GM21619 (cell line): ENCODE results near the gene MYO5B.

ENCODE experiments used
- ATAC-seq: cut with Tn5 transposase; IDR thresholded peaks from one replicate; pipeline ENCODE4 v1.9.1; 2021; ENCODE audit not compliant: unreplicated experiment

Gene MYO5B

DNA sequence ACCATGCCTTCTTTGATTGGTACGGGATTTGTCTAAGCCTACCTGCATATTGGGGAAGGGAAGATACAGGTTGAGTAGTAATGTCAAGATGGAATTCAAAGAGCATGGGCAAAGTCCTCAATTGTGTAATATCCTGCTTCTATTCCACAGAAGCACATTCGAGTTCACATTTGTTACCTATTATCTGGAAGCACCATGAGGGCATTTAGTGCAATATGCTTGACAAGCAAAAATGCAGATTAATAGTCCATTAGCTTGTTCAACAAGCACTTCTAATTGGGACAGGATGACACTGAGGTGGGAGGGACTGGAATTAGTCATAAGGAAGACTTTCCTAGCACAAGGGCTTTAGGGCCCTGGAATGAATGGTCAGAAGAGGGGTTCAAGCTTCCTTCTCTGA lies 40.5 kb downstream of the MYO5B start:
- no peak for ATAC-seq

DNA sequence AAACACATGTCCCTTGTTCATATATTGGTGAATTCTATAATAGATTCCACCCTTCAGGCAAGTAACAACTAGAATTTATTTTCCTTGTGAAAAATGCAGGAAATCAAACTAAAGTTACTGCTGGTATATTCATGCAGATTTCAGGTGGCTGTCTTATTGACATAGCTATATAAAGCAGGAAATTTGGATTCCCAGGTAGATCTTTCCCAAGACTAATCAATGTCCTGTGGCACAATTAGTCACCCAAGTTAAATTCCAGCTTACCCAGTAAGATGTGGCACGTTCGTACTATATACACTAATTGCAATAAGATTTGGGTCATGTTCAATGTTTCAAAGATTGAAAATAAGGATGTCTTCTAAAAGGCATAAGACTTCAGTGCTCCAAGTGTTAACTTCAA lies 42.0 kb downstream of the MYO5B start:
- ATAC-seq: no peak

DNA sequence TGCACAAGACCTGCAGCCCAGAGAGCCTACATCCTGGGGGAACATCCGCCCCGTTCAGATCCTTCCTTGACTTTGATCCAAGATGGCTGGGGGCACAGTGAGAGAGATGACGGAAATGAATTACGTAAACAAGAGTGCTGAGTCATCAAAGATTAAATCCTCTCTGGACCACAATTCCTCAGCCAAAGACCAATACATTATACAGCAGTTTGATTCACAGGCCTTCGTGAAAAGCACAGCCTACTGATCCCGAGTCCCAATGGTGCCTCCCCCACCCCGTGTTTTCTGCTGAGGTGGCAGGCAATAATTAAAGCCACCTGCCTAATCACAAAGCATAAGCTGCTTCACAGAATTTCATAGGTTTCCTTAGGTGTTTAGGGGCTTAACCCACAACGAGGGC lies 43.0 kb downstream of the MYO5B start:
- no peak for ATAC-seq

- no peak for ATAC-seq
These were observed 50.4 kb downstream of the MYO5B start for GRCh38 chr18:50144540-50144939.

DNA sequence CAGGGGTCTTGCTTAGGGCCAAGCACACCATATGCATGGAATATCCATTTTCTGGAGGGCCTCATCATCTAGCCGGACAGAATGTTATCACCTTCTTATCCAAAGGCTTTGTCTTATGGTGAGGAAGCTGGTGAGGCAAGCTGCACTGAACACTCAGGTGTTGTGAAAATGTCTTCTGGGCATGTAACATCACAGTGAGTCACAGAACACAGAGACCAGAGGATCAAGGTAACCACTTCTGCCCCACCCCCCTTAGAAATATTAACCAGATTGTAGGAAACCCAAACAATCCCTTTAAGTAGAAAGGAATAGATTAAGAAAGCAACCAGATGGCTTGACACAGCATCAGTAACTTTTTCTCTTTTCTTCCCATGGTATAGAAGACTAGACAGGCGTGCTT lies 51.1 kb downstream of the MYO5B start:
- ATAC-seq: no peak

DNA sequence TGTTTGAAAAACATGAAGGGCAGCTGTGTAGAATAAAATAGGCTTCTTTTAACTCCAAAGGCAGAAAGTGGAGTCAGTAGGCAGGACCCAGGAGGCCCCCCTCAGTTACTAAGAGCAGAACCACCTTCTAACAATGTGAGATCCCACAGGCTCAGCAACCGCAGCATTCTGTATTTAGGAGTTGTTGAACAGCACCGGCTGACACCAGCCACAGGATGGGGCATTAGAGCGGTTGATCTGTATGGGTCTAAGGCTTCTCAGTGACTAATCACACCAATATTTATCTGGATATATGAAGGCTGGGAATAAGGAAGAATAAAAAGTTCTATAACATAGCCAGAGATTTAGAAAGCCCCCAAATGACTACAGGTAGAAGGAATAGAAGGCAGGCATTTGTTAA lies 51.7 kb downstream of the MYO5B start:
- no peak for ATAC-seq

DNA sequence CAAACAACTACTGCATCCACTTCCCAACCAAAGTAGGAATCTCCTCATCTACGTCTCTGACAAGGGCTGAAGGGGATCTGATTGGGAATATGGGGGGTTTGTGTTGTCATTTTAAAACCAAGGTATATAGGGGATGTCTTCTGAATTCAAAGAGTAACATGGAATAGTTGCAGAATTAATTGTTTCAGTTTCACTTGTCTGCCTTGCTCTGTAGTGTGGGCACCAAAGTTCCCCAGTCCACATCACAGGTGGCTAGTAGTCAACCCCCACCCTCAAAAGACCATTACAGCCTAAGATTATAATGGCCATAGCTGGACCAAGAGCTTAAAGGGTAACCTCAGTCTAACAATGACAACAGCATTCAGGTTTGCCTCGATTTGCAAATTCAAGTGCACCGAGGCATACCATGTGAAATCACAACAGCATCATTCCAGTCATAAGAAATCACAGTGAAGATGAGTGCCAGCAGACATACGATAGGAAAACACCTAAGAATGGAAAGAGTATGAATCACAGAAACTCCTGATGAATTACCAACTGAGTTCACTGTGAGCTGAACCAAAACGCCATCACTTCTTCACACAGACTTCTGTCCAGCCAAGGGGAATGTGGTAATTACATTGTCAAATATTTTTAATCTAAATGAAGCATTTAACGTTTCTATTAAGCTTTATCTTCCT lies 52.4 kb downstream of the MYO5B start:
- no peak for ATAC-seq

DNA sequence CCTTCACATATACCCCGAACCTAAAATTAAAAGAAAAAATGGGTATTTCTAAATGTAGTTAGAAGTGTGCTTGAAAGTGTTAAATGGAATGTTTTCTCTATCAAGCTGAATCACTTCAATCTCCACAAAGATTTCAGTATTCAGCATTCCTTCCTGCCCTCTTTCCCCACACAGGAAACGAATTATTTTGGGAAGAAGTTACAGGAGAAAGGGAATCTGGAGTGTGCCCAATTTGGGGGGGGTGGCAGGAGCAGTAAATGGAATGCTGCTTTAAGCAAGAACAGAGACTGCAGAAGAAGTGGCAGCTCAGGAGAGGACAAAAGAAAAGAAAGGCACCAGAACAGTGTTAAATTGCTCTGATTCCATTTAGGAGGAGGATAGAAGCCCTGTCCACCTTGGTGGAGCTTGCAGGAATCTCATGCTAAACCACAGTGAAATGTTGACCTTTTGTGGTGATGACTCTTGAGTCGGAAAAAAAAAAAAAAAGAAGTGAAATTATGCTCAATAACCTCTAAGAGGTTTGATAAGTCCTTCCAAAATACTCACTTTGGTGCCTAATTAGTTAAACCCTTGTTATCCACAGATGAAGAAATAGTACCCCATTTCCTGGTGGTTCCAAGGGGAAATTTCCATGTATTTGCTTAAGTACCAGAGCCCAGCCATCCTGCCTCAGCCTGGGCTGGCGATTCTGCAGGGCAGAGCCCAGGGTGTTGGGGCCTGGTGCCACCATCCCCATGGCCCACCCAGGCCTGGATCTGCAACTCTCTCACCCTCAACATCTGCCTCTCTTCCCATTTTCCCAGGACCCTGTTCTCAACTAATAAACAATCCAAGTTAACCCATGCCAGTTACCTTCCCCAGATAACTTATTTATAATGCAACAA lies 56.5 kb downstream of the MYO5B start:
- no peak for ATAC-seq

DNA sequence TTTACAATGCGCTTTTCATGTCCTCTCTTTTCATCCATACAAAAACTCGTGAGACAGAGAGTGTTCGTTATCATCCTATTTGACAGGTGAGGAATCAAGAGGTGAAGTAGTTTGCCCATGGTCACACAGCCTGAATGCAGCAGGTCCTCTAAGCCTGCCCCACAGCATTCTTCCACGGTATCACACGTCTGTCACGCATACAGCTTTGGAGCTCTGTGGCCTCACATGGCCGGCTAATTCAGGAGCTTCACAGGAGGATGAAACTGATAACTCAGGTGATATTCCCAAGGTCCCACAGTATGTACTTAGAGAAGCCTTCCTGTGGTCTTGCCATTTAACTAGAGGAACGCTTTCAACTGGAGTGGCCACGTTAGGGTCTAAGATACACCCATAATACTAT lies 59.0 kb downstream of the MYO5B start:
- ATAC-seq: no peak

DNA sequence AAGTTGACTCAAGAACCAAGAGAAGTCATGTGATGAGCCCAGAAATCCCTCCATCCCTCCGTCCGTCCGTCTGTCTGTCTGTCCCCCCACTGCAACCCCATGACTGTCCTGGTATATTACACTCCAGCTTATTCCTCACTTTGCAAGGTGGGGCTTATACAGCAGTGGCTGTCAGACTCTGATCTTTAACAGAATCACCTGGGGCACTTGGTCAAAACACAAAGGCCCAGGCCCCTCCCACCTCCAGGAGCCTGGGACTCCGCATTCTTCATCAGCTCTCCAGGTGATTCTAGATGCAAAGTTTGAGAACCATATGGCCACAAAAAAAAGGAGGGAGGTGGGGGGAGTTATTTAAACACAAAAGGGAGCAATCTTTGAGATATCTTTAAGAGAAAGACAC lies 61.4 kb downstream of the MYO5B start:
- ATAC-seq: no peak

- no peak for ATAC-seq
These were observed 63.4 kb downstream of the MYO5B start for GRCh38 chr18:50131591-50131990.

DNA sequence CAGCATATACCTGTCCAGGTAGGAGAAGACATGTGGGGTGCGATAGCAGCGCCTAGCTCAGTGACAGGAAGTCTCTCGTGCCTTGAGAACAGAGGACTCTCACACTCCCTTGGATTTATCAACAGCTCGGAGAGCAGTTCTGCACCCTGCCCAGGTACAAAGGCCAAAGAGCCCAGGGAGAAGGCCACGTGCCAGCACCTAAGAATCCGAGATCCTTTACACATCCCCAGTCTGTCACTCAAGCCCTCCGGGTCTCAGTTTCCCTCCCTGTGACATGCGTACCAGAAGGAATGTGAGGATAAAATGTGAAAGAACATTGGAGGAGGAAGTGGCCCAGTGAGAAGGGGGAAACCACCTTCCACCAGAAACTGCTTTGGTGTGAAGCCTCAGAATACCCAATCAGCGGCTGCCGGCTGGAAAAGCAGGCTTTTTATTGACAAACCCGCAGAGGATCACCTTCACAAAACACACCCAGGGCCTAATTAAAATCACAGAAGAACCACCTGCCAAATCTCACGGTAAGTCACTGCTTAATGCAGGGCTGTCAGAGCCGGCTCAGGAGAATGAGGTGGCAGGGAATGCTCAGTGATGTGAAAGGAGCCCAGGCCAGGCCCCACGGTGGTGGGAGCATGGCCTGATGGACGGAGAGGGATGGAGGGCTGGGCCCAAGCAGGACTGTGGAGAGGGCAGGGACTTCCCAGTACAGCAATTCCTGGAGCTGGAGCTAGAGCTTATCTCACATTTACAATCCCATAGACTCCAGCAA lies 66.3 kb downstream of the MYO5B start:
- ATAC-seq: no peak

- no peak for ATAC-seq
These were observed 67.3 kb downstream of the MYO5B start for GRCh38 chr18:50127516-50128210.

- no peak for ATAC-seq
These were observed 68.5 kb downstream of the MYO5B start for GRCh38 chr18:50126471-50126870.

GRCh38 chr18:50125456-50125855 lies 69.5 kb downstream of the MYO5B start:
- no peak for ATAC-seq

DNA sequence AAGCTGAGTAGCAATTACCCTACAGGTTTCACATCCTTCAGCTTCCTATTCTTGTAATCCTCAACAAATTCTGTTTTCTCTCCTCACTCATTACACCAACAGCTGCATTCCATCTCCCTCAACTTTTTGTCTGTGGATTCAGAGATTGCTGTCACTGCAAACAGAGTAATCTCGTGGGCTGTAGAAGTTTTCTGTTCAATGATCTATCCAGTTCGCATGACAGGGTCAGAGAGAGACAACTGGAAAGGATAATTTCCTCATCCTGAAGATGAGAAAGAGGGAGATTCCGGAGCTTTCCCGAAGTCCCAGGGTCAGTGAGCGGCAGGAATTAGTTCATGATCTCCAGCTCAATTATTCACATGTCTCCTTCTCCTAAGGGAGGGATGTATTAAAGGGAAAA lies 75.7 kb downstream of the MYO5B start:
- ATAC-seq: no peak

- ATAC-seq: no peak
These were observed 77.1 kb downstream of the MYO5B start for GRCh38 chr18:50117863-50118262.

DNA sequence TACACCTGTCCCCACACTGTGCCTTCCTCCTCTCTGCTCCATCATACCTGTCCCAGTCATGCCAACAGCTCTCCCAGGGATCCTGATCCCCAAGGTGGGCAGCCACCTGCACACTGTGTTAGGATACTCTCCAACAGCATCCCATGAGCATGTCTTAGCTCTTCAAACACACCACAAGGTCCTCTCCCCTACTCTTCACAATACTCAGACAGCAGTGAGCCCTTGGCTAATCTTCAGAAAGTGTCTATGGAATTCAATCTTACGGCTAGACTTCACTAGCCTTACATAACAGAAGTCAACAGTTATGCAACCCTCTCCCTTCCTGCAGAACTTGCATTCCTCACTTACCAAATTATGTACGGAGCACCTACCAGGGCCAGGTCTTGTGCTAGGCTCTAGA lies 79.9 kb downstream of the MYO5B start:
- no peak for ATAC-seq

GRCh38 chr18:50114448-50114847 lies 80.5 kb downstream of the MYO5B start:
- no peak for ATAC-seq

- no peak for ATAC-seq
These were observed 81.2 kb downstream of the MYO5B start for GRCh38 chr18:50113726-50114125.

DNA sequence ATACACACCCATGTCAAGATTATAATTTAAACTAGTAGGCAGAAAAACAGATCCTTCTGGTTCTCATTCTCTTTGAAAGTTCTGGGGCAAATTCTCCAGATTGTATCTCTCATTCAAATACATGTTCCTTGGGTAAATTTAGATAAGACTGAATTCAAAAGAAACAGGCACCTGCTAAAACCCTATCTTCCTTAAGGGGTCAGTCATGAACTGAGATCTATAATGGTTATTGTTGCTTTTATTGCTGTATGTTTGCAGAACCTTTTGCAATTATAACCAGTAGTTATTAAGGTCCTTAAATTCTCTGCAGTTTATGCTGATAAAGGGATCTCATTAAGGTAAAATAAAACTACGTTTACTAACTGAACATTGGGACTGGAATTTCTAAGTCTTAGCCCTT lies 83.5 kb downstream of the MYO5B start:
- ATAC-seq: no peak
